ENCODE measurements around the gene TOR2A. TPM values are rescaled to one million over a fixed set of nuclear protein-coding genes. Genes with fewer than 3 reads are reported as not detected.

TOR2A gene
- total and polyA plus RNA-seq, 2 donors (not counting 3 experiments of a cell fraction or from before 2014, with no cell fraction given), result 19.3 to 23.9 TPM

GRCh38 chr9:127733614-127734013, 1.5 kb downstream of the TOR2A start:
- no peak overlapping the region for H3K9ac ChIP-seq (replicated peaks; ENCODE audit: extremely low read depth, insufficient read depth, low read length)
- intact Hi-C loops (cut with micrococcal nuclease), result loop anchor here (1.0 kb wide), 3 partner anchors 120 to 229 kb away; no protein-coding TSS in a partner anchor
- ChIA-PET POLR2A (no interaction called here), CTCF (interaction anchor here (1.4 to 1.8 kb wide), 3 partner anchors 18 to 143 kb away, joined by 5 to 30 read pairs (median 6); partner anchors contain the start of genes PTRH1 and TTC16)
- no TSS peak for BruUV-seq (replicated peaks)
- H3K4me3 ChIP-seq (replicated peaks in 1 of 3; ENCODE audit: insufficient read depth in 1 of 3, low read depth in 1 of 3, low read length in 3 of 3), result no peak overlapping the region
- H3K4me2 ChIP-seq (ENCODE audit: insufficient read depth, low read length), result no peak overlapping the region
- H2AFZ ChIP-seq (ENCODE audit: low read depth, low read length), result no peak overlapping the region
- peaks cover 2% of the 10 kb centered on the region for H3K79me2 ChIP-seq (ENCODE audit: control insufficient read depth, insufficient read depth, low read length)
- no peaks in the 10 kb centered on the region for H3K9me1 ChIP-seq (replicated peaks; ENCODE audit: control insufficient read depth, extremely low read depth, insufficient read depth, low read length)
- H4K20me1 ChIP-seq (replicated peaks; ENCODE audit: control insufficient read depth, extremely low read depth, insufficient read depth, low read length), result no peaks in the 10 kb centered on the region
- H3K27ac ChIP-seq (ENCODE audit: insufficient read depth, low read depth, low read length), result no peak overlapping the region
- dilution Hi-C loops (cut with MboI; ENCODE audit: extremely low pct_ligation_motif_present, low sequenced_read_pairs), result no loop called here
- H3K9me3 ChIP-seq (replicated peaks; ENCODE audit: control insufficient read depth, insufficient read depth, low read length), result no peaks in the 10 kb centered on the region
- peaks cover 12% of the 10 kb centered on the region for H3K4me1 ChIP-seq (ENCODE audit: control insufficient read depth, extremely low read depth, insufficient read depth, low read length)
- H3K36me3 ChIP-seq (ENCODE audit: control insufficient read depth in 2 of 2, extremely low read depth in 1 of 2, insufficient read depth in 2 of 2, low read length in 2 of 2), result peaks cover 4 to 19% of the 10 kb centered on the region in 2 experiments
- no peaks in the 10 kb centered on the region for H3K27me3 ChIP-seq (ENCODE audit: control insufficient read depth in 2 of 2, insufficient read depth in 2 of 2, low read length in 2 of 2)
- no peak for FAIRE-seq
- TF ChIP-seq GATA2 (IDR thresholded peaks at IDR 0.05; ENCODE audit: insufficient read depth, insufficient read length, low read depth, low read length) (no peak), FOS (IDR thresholded peaks at IDR 0.05; ENCODE audit: borderline replicate concordance, insufficient read depth, low read length) (no peak), EZH2 (IDR thresholded peaks at IDR 0.05; ENCODE audit: borderline replicate concordance, low read depth, low read length, severe bottlenecking) (no peak), CTCF (IDR thresholded peaks at IDR 0.05; ENCODE audit: extremely low read depth in 1 of 2, insufficient read depth in 1 of 2, low read depth in 1 of 2, low read length in 2 of 2) (no peak), POLR2A (IDR thresholded peaks at IDR 0.05; ENCODE audit: low read depth, low read length) (no peak), MYC (IDR thresholded peaks at IDR 0.05; ENCODE audit: low read depth, low read length) (no peak), MAX (IDR thresholded peaks at IDR 0.05; ENCODE audit: insufficient read depth, insufficient read length) (no peak), POLR2AphosphoS5 (IDR thresholded peaks at IDR 0.05; ENCODE audit: insufficient read depth, low read depth, low read length) (no peak), JUN (IDR thresholded peaks at IDR 0.05; ENCODE audit: borderline replicate concordance, insufficient read depth, insufficient read length, low read depth) (no peak)
- no peak for DNase-seq (ENCODE audit: low read depth, low spot score)

All from endothelial cell of umbilical vein (primary cell).